ENCODE measurements around the gene CIROP. TPM values are rescaled to one million over a fixed set of nuclear protein-coding genes. Genes with fewer than 3 reads are reported as not detected.

CIROP gene
- total and polyA plus RNA-seq, 4 donors = not detected

- no peaks in the 10 kb centered on the region for H3K27me3 ChIP-seq (ENCODE audit: control insufficient read depth in 4 of 4, insufficient read depth in 4 of 4, low read length in 3 of 4)
- 92% methylated on average over 23 of the region's 23 CpGs for WGBS
- H3K9me3 ChIP-seq (ENCODE audit: control insufficient read depth in 4 of 4, low read length in 3 of 4) = no peaks in the 10 kb centered on the region
- no peak overlapping the region for H3K9ac ChIP-seq (ENCODE audit: low read depth in 1 of 2, low read length in 2 of 2)
- H3K4me3 ChIP-seq (ENCODE audit: low read depth in 1 of 3, low read length in 3 of 3) = no peak overlapping the region
- no peak for DNase-seq (ENCODE audit: low spot score)
- H3K27ac ChIP-seq (ENCODE audit: low read depth in 1 of 2, low read length in 2 of 2) = no peak overlapping the region
- TF ChIP-seq MAX (IDR thresholded peaks at IDR 0.05) = no peak
- H3K36me3 ChIP-seq (ENCODE audit: control insufficient read depth in 4 of 4, insufficient read depth in 3 of 4, low read depth in 1 of 4, low read length in 3 of 4) = peaks cover 14 to 53% (median 44%) of the 10 kb centered on the region in 4 donors
- H3K4me1 ChIP-seq (ENCODE audit: control insufficient read depth in 4 of 4, insufficient read depth in 4 of 4, low read length in 3 of 4) = peaks cover 2 to 25% (median 15%) of the 10 kb centered on the region in 4 donors
Observed at GRCh38 chr14:23066855-23067744, 37.7 kb downstream of the CIROP start.

- Histone ChIP-seq H3K27ac (ENCODE audit: low read depth in 1 of 2, low read length in 2 of 2) (no peak overlapping the region), H3K27me3 (ENCODE audit: control insufficient read depth in 4 of 4, insufficient read depth in 4 of 4, low read length in 3 of 4) (no peaks in the 10 kb centered on the region), H3K4me3 (ENCODE audit: low read depth in 1 of 3, low read length in 3 of 3) (no peak overlapping the region), H3K9me3 (ENCODE audit: control insufficient read depth in 4 of 4, low read length in 3 of 4) (no peaks in the 10 kb centered on the region), H3K36me3 (ENCODE audit: control insufficient read depth in 4 of 4, insufficient read depth in 3 of 4, low read depth in 1 of 4, low read length in 3 of 4) (peaks cover 14 to 55% (median 46%) of the 10 kb centered on the region in 4 donors), H3K4me1 (ENCODE audit: control insufficient read depth in 4 of 4, insufficient read depth in 4 of 4, low read length in 3 of 4) (peaks cover 0 to 20% (median 9%) of the 10 kb centered on the region in 4 donors), H3K9ac (ENCODE audit: low read depth in 1 of 2, low read length in 2 of 2) (no peak overlapping the region)
- TF ChIP-seq REST (IDR thresholded peaks at IDR 0.05) = no peak
- TF ChIP-seq YY1 (IDR thresholded peaks at IDR 0.05) = no peak
- TF ChIP-seq SP1 (IDR thresholded peaks at IDR 0.05) = no peak
- TF ChIP-seq GABPA (IDR thresholded peaks at IDR 0.05 in 1 of 2, conservative IDR thresholded peaks at IDR 0.05 in 1 of 2) = no peak
- no peak for TF ChIP-seq HNF4G (IDR thresholded peaks at IDR 0.05)
- no peak for TF ChIP-seq FOXA1 (IDR thresholded peaks at IDR 0.05)
- TF ChIP-seq NR2F2 (IDR thresholded peaks at IDR 0.05) = no peak
- no peak for TF ChIP-seq JUND (IDR thresholded peaks at IDR 0.05)
- no peak for TF ChIP-seq ATF3 (IDR thresholded peaks at IDR 0.05)
- TF ChIP-seq CTCF (IDR thresholded peaks at IDR 0.05; ENCODE audit: low read depth, low read length, missing input control) = no peak
- no peak for TF ChIP-seq MAX (IDR thresholded peaks at IDR 0.05)
- WGBS = 90% methylated on average over 3 of the region's 3 CpGs
- DNase-seq (ENCODE audit: low spot score) = no peak
Observed at GRCh38 chr14:23066368-23066767, 38.4 kb downstream of the CIROP start.
